ENCODE measurements around the gene RAE1. TPM values are rescaled to one million over a fixed set of nuclear protein-coding genes. Genes with fewer than 3 reads are reported as not detected.

The RAE1 gene
- total RNA-seq, 1 experiment from 2014 or later, result 53.1 TPM

DNA sequence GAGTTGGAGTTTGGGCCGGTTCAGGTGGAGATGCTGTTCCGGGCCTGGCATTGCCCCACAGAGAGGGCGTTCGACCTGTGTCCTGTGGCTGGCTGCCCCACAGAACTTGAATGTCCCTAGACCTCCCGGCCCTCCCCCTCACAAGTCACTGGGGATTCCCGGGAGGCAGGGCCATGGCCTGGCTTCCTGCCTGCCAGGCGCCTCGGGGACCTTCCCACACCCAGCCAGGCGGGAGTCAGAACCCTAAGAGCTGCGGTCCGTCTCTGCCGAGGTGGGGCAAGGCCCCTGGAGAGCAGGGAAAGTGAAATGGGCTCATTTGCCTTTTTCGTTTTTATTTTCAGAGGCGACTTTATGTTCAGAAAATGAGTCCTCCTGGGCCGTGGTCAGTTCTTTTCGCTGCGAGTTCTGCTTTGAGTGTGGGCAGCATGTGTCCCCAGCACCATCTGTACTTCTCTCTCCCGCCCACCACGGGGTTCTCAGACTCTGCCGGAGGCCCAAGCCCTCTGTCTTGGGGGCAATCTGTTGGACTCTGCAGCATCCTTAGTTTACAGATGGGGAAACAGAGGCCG, 48.6 kb downstream of the RAE1 start:
- Histone ChIP-seq H3K23ac (ENCODE audit: insufficient read length, low read depth, low read length) (no peak overlapping the region), H3K9me3 (ENCODE audit: control insufficient read depth, low read depth, low read length) (no peaks in the 10 kb centered on the region), H3K27ac (ENCODE audit: insufficient read length, low read depth, low read length) (no peak overlapping the region), H2BK15ac (ENCODE audit: low read depth, low read length) (no peak overlapping the region), H3K9ac (ENCODE audit: extremely low read depth, insufficient read length, low read length) (no peak overlapping the region), H3K4me2 (ENCODE audit: insufficient read depth, insufficient read length, low read length) (no peak overlapping the region), H4K20me1 (ENCODE audit: control insufficient read depth, insufficient read depth, insufficient read length) (no peaks in the 10 kb centered on the region), H4K91ac (ENCODE audit: insufficient read length, low read depth, low read length) (no peak overlapping the region), H2BK12ac (ENCODE audit: insufficient read length, low read depth, low read length) (no peak overlapping the region), H3K23me2 (ENCODE audit: insufficient read length, low read depth, low read length, poor library complexity, severe bottlenecking) (no peaks in the 10 kb centered on the region), H2BK5ac (ENCODE audit: insufficient read length, low read length) (no peak overlapping the region), H4K5ac (ENCODE audit: insufficient read length, low read depth, low read length) (no peak overlapping the region), H3K79me2 (ENCODE audit: insufficient read depth, low read length) (no peaks in the 10 kb centered on the region; the same call in 1 of the 2 replicates), H2BK120ac (ENCODE audit: low read depth, low read length, poor library complexity, severe bottlenecking) (no peak overlapping the region), H3K79me1 (ENCODE audit: insufficient read depth, low read depth, low read length, poor library complexity, severe bottlenecking) (peaks cover 3% of the 10 kb centered on the region), H3K4me1 (ENCODE audit: insufficient read depth, low read length) (no peaks in the 10 kb centered on the region), H3K27me3 (ENCODE audit: insufficient read depth, low read length) (no peaks in the 10 kb centered on the region), H3K4ac (ENCODE audit: low read depth, low read length) (no peak overlapping the region), H3T11ph (ENCODE audit: low read length) (no peak overlapping the region), H2AFZ (ENCODE audit: low read length) (no peak overlapping the region), H3K14ac (ENCODE audit: insufficient read depth, low read length) (no peak overlapping the region; the same call in 1 of the 2 replicates), H3K56ac (ENCODE audit: insufficient read length, low read depth, low read length) (no peak overlapping the region), H2BK20ac (ENCODE audit: low read depth, low read length, poor library complexity, severe bottlenecking) (no peak overlapping the region), H4K8ac (replicated peaks; ENCODE audit: insufficient read length, low read depth, low read length) (no peak overlapping the region), H2AK5ac (ENCODE audit: insufficient read length, low read length) (no peak overlapping the region), H3K18ac (ENCODE audit: insufficient read length, low read depth, low read length) (no peak overlapping the region)
- H3K9me3 Mint-ChIP-seq, result no peaks in the 10 kb centered on the region
- H3K4me1 Mint-ChIP-seq, result peaks cover 19 to 30% of the 10 kb centered on the region in 2 experiments
- no peaks in the 10 kb centered on the region for H3K27me3 Mint-ChIP-seq (ENCODE audit: low read depth)
- no CpG with 5 or more reads among the region's 21 CpGs for WGBS (ENCODE audit: extremely low coverage, insufficient read length, low lambda C conversion rate)
- peak overlapping the region in 2 of 3 experiments; percentile 28 to 69; a peak in 2 of 7 replicates for H3K27ac Mint-ChIP-seq
- no peak overlapping the region; a peak in 1 of 5 replicates for H3K4me3 Mint-ChIP-seq
- peaks cover 25 to 75% (median 72%) of the 10 kb centered on the region in 3 experiments for H3K36me3 Mint-ChIP-seq (ENCODE audit: insufficient read depth in 1 of 3, low read depth in 3 of 3)
- no peak for DNase-seq
- TF ChIP-seq, protein P1, sequence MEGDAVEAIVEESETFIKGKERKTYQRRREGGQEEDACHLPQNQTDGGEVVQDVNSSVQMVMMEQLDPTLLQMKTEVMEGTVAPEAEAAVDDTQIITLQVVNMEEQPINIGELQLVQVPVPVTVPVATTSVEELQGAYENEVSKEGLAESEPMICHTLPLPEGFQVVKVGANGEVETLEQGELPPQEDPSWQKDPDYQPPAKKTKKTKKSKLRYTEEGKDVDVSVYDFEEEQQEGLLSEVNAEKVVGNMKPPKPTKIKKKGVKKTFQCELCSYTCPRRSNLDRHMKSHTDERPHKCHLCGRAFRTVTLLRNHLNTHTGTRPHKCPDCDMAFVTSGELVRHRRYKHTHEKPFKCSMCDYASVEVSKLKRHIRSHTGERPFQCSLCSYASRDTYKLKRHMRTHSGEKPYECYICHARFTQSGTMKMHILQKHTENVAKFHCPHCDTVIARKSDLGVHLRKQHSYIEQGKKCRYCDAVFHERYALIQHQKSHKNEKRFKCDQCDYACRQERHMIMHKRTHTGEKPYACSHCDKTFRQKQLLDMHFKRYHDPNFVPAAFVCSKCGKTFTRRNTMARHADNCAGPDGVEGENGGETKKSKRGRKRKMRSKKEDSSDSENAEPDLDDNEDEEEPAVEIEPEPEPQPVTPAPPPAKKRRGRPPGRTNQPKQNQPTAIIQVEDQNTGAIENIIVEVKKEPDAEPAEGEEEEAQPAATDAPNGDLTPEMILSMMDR (conservative IDR thresholded peaks at IDR 0.05), result no peak
